K562 (cell line): ENCODE results near the gene PEX19. TPM values are rescaled to one million over a fixed set of nuclear protein-coding genes. Genes with fewer than 3 reads are reported as not detected.

Source experiments
- ATAC-seq: fragments of 200-7000 bp; cut with Tn5 transposase; 3 replicates; pipeline ENCODE4 v1.9.1; 2020; ENCODE audit warnings: moderate library complexity
- BruUV-seq: library from RNA; stranded (reverse); fragments of 400-500 nt; replicated peaks from 2 replicates; lab custom pipeline; 2021; lab: Mats Ljungman, UMichigan
- CTCF ChIA-PET: fragments of 300-600 bp; formaldehyde crosslinking; extraction: SDS; loops from one replicate; lab custom pipeline; 2021; ENCODE audit warnings: low intra/inter-chr PET ratio; lab: Yijun Ruan, JAX
- POLR2A ChIA-PET: fragments of 300-600, 350-650 bp; sonication (Branson Sonifier 250); formaldehyde crosslinking; extraction: SDS; loops from one replicate; lab custom pipeline; 2021; ENCODE audit warnings: antibody characterized with exemption, inconsistent platforms; lab: Yijun Ruan, JAX
- DNase-seq, 4 experiments: peaks; one replicate each; pipeline versions ENCODE4 v3.0.0 to v3.0.0-alpha.2; 2011 to 2018; ENCODE audit warnings: low spot score in 3 of 4, mixed read lengths in 3 of 4; ENCODE audit errors: extremely low read depth in 1 of 4
- FAIRE-seq: peaks from 2 replicates; lab custom pipeline; 2011; peaks lifted over from hg19 to GRCh38; lab: Jason Lieb, UNC
- H2AFZ ChIP-seq: 2 replicates; pipeline ENCODE4 v1.6.0; 2011; ENCODE audit warnings: low read depth, low read length, control low read depth, inconsistent platforms
- H3K27ac ChIP-seq: fragments of 200-600 bp; 3 replicates; pipeline ENCODE4 v1.8.0; 2011; ENCODE audit warnings: low read depth, mild to moderate bottlenecking, control low read depth, inconsistent platforms, low read length, moderate library complexity, mixed read lengths; ENCODE audit errors: extremely low read depth
- H3K27me3 ChIP-seq, 2 experiments: fragments of 300-600 bp in 1 of 2; 2 replicates in 1 of 2; 3 replicates in 1 of 2; pipeline versions ENCODE4 v1.6.0 to v1.8.0; 2011; ENCODE audit warnings: inconsistent platforms in 2 of 2, low read length in 2 of 2, mild to moderate bottlenecking in 1 of 2, mixed read lengths in 1 of 2, moderate library complexity in 1 of 2; ENCODE audit not compliant: control insufficient read depth in 2 of 2, insufficient read depth in 2 of 2
- H3K36me3 ChIP-seq: fragments of 300-600 bp; 3 replicates; pipeline ENCODE4 v1.8.0; 2011; ENCODE audit warnings: mild to moderate bottlenecking, low read length, inconsistent platforms; ENCODE audit not compliant: control insufficient read depth, insufficient read depth
- H3K4me1 ChIP-seq, 2 experiments: fragments of 200-600 bp in 1 of 2; replicated peaks in 1 of 2; 2 replicates in 1 of 2; 3 replicates in 1 of 2; pipeline versions ENCODE4 v1.5.1 to v1.8.0; 2011; ENCODE audit warnings: inconsistent platforms in 2 of 2, low read length in 2 of 2, mild to moderate bottlenecking in 1 of 2, mixed read lengths in 1 of 2, moderate library complexity in 1 of 2; ENCODE audit not compliant: control insufficient read depth in 2 of 2, insufficient read depth in 2 of 2
- H3K4me2 ChIP-seq: 2 replicates; pipeline ENCODE4 v1.6.1; 2011; ENCODE audit warnings: low read length, control low read depth, inconsistent platforms, mixed read lengths; ENCODE audit not compliant: insufficient read depth
- H3K4me3 ChIP-seq: fragments of 200-600 bp; sonication (generic), shearing (Covaris generic); 2 replicates; pipeline ENCODE4 v1.5.1; 2016; ENCODE audit warnings: control low read depth, inconsistent platforms
- H3K79me2 ChIP-seq: fragments of 200-600 bp; 3 replicates; pipeline ENCODE4 v1.8.0; 2011; ENCODE audit warnings: low read length, inconsistent platforms; ENCODE audit not compliant: control insufficient read depth, insufficient read depth
- H3K9ac ChIP-seq, 2 experiments: 2 replicates each; pipeline versions ENCODE4 v1.6.0 to v1.6.1; 2011; ENCODE audit warnings: low read depth in 2 of 2, low read length in 2 of 2, control low read depth in 1 of 2, inconsistent platforms in 1 of 2, mild to moderate bottlenecking in 1 of 2, mixed read lengths in 1 of 2; ENCODE audit not compliant: insufficient read depth in 1 of 2
- H3K9me1 ChIP-seq: one replicate; pipeline ENCODE4 v1.6.0; 2011; ENCODE audit warnings: inconsistent platforms, mild to moderate bottlenecking, low read length, moderate library complexity; ENCODE audit not compliant: control insufficient read depth, insufficient read depth
- H3K9me3 ChIP-seq: replicated peaks from 2 replicates; pipeline ENCODE4 v1.5.1; 2011; ENCODE audit warnings: low read depth, low read length, inconsistent platforms; ENCODE audit not compliant: control insufficient read depth, insufficient read depth
- H4K20me1 ChIP-seq: replicated peaks from 2 replicates; pipeline ENCODE4 v1.6.1; 2011; ENCODE audit warnings: low read length, inconsistent platforms, mixed read lengths; ENCODE audit not compliant: control insufficient read depth, insufficient read depth
- CREM ChIP-seq: IDR thresholded peaks from 2 replicates; pipeline ENCODE4 v1.6.1; 2014; ENCODE audit warnings: antibody characterized with exemption, low read depth
- MAZ ChIP-seq, 2 experiments: fragments of 450-650 bp in 1 of 2; sonication (generic) in 1 of 2; formaldehyde crosslinking; IDR thresholded peaks in 1 of 2; conservative IDR thresholded peaks in 1 of 2; 2 replicates each; pipeline versions ENCODE4 v1.4.0 to v1.5.0; 2020; ENCODE audit warnings: mild to moderate bottlenecking in 1 of 2, missing genetic modification reagents in 1 of 2
- NCOA1 ChIP-seq: fragments of 450-650 bp; IDR thresholded peaks from 2 replicates; pipeline ENCODE4 v1.6.1; 2016; ENCODE audit warnings: low read depth
- RBM25 ChIP-seq: fragments of 200-400 bp; formaldehyde crosslinking; IDR thresholded peaks from 2 replicates; pipeline ENCODE4 v1.6.1; 2018; ENCODE audit warnings: low read length, low read depth, moderate library complexity; ENCODE audit not compliant: severe bottlenecking
- TSC22D4 ChIP-seq: fragments of 450-650 bp; IDR thresholded peaks from 2 replicates; pipeline ENCODE4 v1.6.1; 2016; ENCODE audit warnings: missing genetic modification characterization, missing biosample characterization, control low read depth
- ZKSCAN8 ChIP-seq: fragments of 200-800 bp; sonication (Bioruptor generic); IDR thresholded peaks from 2 replicates; pipeline ENCODE4 v1.6.1; 2016; ENCODE audit warnings: missing genetic modification characterization, missing compliant biosample characterization
- ZNF140 ChIP-seq: fragments of 250-450 bp; sonication (Bioruptor Pico); IDR thresholded peaks from 2 replicates; pipeline ENCODE4 v1.8.0; 2021; ENCODE audit warnings: moderate library complexity, mild to moderate bottlenecking, inconsistent platforms
- ZNF184 ChIP-seq: sonication (generic); formaldehyde crosslinking; IDR thresholded peaks from 2 replicates; pipeline ENCODE4 v1.5.0; 2020; ENCODE audit warnings: missing genetic modification reagents
- whole genome bisulfite sequencing: fragments of 100-300 bp; shearing (Covaris generic); methylation state at CpG from one replicate; pipeline ENCODE4 v1.1.6; 2016; ENCODE audit warnings: low coverage, mixed read lengths; ENCODE audit not compliant: insufficient coverage; ENCODE audit errors: missing lambda C conversion rate; 5-methylcytosine and 5-hydroxymethylcytosine counted together
- in situ Hi-C: fragments of 300-500 bp; cut with MboI; formaldehyde crosslinking; loops from 4 replicates; pipeline ENCODE4 v1.15.0; 2018; ENCODE audit warnings: inconsistent platforms, mixed read lengths
- intact Hi-C: fragments of 100-400 bp; cut with micrococcal nuclease; formaldehyde crosslinking; loops from 2 replicates; pipeline ENCODE4 v1.14.2; 2022
- polyA plus RNA-seq, 8 experiments: library from polyadenylated mRNA; depleted of rRNA in 4 of 8; stranded (reverse) in 5 of 8; unstranded in 3 of 8; fragments of >200 nt; fragmentation: Nextera tagmentation in 2 of 8; fragmentation: Illumina TruSeq in 1 of 8; extraction: Ambion mirVana in 2 of 8; extraction: Trizol in 1 of 8; gene quantifications; 2 replicates each; pipeline versions ENCODE4 v1.2.1 to v1.2.3, GENCODE V29; 2011 to 2014; ENCODE audit warnings: inconsistent platforms in 1 of 8, missing spikeins in 1 of 8
- total RNA-seq, 7 experiments: library from RNA; depleted of rRNA in 6 of 7; stranded (reverse); fragments of >200 nt in 6 of 7; fragmentation: Illumina TruSeq in 2 of 7; extraction: Trizol in 2 of 7; gene quantifications; 2 replicates each; pipeline versions ENCODE4 v1.2.1 to v1.2.3, GENCODE V29; 2011 to 2021; ENCODE audit warnings: low replicate concordance in 1 of 7
- TF ChIP-seq, protein P1 (sequence below), 2 experiments: fragments of 450-650 bp; IDR thresholded peaks; 2 replicates each; pipeline ENCODE4 v1.6.1; 2016
- TF ChIP-seq, protein P2 (sequence below): fragments of 200-600 bp; sonication (generic); IDR thresholded peaks from one replicate; pipeline ENCODE4 v1.6.1; 2012; ENCODE audit warnings: mild to moderate bottlenecking, low read depth, low read length, inconsistent platforms

The PEX19 gene
- total and polyA plus RNA-seq, 9 of the 15 experiments (the other 6 are each of a cell fraction or from before 2014, with no cell fraction given) = 32.5 to 103 (median 59.8) TPM

DNA sequence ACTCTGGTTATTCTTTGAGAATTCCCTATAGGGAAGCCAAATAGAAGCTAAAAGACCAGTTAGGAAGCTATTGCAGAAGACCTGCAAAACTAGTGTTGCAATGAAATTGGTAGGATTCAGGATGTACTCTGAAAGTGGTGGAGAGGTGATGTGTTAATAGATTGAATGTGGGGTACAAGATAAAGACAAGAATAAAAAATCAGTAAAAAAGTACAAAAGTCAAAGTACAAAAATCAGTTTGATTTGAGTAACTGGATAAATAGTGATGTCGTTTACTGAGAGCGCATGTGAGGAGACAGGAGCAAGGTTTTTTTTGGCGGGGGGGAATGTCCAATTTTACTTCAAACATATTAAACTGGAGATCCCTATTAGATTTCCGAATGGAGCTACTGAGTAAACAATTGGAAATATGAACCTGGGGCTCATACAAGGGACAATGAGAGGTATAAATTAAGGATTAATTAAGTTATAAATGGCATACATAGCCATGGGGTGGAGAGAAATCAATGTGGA lies 20.1 kb downstream of the PEX19 start:
- CTCF ChIA-PET = no interaction called here
- peaks cover 6% of the 10 kb centered on the region; the same call in 1 of the 3 replicates for H3K36me3 ChIP-seq
- DNase-seq = no peak
- WGBS = 67% methylated on average over 4 of the region's 4 CpGs
- H3K4me3 ChIP-seq = no peak overlapping the region
- no peaks in the 10 kb centered on the region for H4K20me1 ChIP-seq
- H3K27ac ChIP-seq = no peak overlapping the region
- no peaks in the 10 kb centered on the region for H3K27me3 ChIP-seq
- ATAC-seq = no peak
- intact Hi-C loops (loop anchor here (5.0 to 10.0 kb wide), 2 partner anchors 112 to 340 kb away; partner anchors contain the start of gene TAGLN2), in situ Hi-C loops (no loop called here)
- POLR2A ChIA-PET = interaction anchor here (0.9 kb wide), 1 partner anchor 109 kb away, joined by 3 read pairs; no protein-coding TSS in a partner anchor
- H2AFZ ChIP-seq = no peak overlapping the region
- H3K9me1 ChIP-seq = no peaks in the 10 kb centered on the region
- BruUV-seq = no TSS peak
- no peak overlapping the region for H3K9ac ChIP-seq
- peaks cover 24% of the 10 kb centered on the region for H3K79me2 ChIP-seq
- H3K9me3 ChIP-seq = no peaks in the 10 kb centered on the region
- peaks cover 12 to 15% of the 10 kb centered on the region in 2 experiments; a peak in 4 of 5 replicates for H3K4me1 ChIP-seq
- H3K4me2 ChIP-seq = no peak overlapping the region
- FAIRE-seq = no peak
- TF ChIP-seq ZNF140 (CRISPR knock-in tag) = no peak
- TF ChIP-seq MAZ (CRISPR knock-in tag; conservative IDR thresholded peaks at IDR 0.05 in 1 of 2, IDR thresholded peaks at IDR 0.05 in 1 of 2) = no peak
- no peak for TF ChIP-seq NCOA1
- no peak for TF ChIP-seq CREM
- TF ChIP-seq ZNF184 (CRISPR knock-in tag) = no peak
- no peak for TF ChIP-seq TSC22D4 (tag)
- TF ChIP-seq ZKSCAN8 (CRISPR knock-in tag) = no peak
- TF ChIP-seq, protein P1, sequence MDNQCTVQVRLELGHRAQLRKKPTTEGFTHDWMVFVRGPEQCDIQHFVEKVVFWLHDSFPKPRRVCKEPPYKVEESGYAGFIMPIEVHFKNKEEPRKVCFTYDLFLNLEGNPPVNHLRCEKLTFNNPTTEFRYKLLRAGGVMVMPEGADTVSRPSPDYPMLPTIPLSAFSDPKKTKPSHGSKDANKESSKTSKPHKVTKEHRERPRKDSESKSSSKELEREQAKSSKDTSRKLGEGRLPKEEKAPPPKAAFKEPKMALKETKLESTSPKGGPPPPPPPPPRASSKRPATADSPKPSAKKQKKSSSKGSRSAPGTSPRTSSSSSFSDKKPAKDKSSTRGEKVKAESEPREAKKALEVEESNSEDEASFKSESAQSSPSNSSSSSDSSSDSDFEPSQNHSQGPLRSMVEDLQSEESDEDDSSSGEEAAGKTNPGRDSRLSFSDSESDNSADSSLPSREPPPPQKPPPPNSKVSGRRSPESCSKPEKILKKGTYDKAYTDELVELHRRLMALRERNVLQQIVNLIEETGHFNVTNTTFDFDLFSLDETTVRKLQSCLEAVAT (IDR thresholded peaks at IDR 0.05) = no peak
- TF ChIP-seq RBM25 = no peak
- TF ChIP-seq, protein P2, sequence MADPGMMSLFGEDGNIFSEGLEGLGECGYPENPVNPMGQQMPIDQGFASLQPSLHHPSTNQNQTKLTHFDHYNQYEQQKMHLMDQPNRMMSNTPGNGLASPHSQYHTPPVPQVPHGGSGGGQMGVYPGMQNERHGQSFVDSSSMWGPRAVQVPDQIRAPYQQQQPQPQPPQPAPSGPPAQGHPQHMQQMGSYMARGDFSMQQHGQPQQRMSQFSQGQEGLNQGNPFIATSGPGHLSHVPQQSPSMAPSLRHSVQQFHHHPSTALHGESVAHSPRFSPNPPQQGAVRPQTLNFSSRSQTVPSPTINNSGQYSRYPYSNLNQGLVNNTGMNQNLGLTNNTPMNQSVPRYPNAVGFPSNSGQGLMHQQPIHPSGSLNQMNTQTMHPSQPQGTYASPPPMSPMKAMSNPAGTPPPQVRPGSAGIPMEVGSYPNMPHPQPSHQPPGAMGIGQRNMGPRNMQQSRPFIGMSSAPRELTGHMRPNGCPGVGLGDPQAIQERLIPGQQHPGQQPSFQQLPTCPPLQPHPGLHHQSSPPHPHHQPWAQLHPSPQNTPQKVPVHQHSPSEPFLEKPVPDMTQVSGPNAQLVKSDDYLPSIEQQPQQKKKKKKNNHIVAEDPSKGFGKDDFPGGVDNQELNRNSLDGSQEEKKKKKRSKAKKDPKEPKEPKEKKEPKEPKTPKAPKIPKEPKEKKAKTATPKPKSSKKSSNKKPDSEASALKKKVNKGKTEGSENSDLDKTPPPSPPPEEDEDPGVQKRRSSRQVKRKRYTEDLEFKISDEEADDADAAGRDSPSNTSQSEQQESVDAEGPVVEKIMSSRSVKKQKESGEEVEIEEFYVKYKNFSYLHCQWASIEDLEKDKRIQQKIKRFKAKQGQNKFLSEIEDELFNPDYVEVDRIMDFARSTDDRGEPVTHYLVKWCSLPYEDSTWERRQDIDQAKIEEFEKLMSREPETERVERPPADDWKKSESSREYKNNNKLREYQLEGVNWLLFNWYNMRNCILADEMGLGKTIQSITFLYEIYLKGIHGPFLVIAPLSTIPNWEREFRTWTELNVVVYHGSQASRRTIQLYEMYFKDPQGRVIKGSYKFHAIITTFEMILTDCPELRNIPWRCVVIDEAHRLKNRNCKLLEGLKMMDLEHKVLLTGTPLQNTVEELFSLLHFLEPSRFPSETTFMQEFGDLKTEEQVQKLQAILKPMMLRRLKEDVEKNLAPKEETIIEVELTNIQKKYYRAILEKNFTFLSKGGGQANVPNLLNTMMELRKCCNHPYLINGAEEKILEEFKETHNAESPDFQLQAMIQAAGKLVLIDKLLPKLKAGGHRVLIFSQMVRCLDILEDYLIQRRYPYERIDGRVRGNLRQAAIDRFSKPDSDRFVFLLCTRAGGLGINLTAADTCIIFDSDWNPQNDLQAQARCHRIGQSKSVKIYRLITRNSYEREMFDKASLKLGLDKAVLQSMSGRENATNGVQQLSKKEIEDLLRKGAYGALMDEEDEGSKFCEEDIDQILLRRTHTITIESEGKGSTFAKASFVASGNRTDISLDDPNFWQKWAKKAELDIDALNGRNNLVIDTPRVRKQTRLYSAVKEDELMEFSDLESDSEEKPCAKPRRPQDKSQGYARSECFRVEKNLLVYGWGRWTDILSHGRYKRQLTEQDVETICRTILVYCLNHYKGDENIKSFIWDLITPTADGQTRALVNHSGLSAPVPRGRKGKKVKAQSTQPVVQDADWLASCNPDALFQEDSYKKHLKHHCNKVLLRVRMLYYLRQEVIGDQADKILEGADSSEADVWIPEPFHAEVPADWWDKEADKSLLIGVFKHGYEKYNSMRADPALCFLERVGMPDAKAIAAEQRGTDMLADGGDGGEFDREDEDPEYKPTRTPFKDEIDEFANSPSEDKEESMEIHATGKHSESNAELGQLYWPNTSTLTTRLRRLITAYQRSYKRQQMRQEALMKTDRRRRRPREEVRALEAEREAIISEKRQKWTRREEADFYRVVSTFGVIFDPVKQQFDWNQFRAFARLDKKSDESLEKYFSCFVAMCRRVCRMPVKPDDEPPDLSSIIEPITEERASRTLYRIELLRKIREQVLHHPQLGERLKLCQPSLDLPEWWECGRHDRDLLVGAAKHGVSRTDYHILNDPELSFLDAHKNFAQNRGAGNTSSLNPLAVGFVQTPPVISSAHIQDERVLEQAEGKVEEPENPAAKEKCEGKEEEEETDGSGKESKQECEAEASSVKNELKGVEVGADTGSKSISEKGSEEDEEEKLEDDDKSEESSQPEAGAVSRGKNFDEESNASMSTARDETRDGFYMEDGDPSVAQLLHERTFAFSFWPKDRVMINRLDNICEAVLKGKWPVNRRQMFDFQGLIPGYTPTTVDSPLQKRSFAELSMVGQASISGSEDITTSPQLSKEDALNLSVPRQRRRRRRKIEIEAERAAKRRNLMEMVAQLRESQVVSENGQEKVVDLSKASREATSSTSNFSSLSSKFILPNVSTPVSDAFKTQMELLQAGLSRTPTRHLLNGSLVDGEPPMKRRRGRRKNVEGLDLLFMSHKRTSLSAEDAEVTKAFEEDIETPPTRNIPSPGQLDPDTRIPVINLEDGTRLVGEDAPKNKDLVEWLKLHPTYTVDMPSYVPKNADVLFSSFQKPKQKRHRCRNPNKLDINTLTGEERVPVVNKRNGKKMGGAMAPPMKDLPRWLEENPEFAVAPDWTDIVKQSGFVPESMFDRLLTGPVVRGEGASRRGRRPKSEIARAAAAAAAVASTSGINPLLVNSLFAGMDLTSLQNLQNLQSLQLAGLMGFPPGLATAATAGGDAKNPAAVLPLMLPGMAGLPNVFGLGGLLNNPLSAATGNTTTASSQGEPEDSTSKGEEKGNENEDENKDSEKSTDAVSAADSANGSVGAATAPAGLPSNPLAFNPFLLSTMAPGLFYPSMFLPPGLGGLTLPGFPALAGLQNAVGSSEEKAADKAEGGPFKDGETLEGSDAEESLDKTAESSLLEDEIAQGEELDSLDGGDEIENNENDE = no peak
